Measurements from ENCODE around the gene CLPTM1L.
"Not testable (repeated sequence)": the region's sequence is repeated elsewhere in the genome, so short reads cannot be mapped to it uniquely, and the experiment has no call there.

Gene CLPTM1L

DNA sequence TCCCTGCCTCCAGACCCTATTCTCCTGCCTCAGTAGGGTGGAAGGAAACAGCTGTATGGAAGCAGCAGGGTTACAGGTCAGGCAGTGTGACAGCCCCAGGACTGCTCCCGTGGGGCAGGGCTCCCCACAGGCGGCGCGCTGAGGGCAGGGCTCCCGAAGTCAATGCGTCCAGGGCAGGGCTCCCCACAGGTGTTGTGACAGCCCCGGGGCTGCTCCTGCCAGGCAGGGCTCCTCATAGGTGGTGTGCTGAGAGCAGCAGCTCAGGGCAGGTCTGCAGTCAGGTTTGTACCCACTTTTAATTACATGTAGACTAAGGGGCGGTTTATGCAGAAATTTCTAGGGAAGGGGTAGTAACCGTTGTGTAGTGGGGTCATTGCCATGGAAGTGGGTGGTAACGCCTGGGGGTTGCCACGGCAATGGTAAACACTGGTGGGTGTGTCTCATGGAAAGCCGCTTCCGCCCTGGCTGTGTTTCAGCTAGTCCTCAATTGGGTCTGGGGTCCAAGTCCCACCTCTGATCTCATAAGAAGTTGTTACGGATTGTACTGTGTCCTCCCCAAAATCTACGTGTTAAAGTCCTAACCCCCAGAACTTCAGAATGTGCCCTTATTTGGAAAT, 33.4 kb downstream of the CLPTM1L start:
- no peak for DNase-seq

DNA sequence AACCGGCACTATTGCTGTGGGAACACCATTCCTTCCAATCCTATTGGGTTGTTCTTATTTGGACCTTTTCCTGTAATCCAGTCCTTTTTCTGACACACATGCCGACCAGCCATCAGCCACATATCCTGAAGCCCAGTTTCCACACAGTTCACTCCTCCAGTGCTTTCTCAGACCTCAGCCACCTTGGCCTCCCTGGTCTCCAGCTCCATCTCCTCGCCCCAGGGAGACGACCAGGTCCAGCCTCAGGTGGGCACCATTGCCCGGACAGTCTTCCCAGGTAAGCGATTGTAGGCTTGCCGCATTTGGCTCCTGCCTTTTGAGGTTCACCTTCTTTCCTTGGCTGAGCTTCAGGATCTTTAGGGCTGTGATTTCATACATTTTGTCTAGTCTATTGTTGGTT, 34.8 kb downstream of the CLPTM1L start:
- no peak for DNase-seq

DNA sequence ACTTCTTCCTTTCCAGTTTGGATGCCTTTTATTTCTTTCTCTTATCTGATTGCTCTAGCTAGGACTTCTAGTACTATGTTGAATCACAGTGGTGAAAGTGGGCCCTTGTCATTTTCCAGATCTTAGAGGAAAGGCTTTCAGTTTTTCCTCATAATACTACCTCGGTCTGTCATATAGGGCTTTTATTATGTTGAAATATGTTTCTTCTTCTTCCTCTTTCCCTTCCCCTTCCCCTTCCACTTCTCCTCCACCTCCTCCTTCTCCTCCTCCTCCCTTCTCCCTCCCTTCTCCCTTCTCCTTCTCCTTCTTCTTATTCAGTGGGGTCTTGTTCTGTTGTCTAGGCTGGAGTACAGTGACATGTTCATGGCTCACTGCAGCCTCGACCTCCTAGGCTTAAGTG, 40.9 kb downstream of the CLPTM1L start:
- DNase-seq = no peak

DNA sequence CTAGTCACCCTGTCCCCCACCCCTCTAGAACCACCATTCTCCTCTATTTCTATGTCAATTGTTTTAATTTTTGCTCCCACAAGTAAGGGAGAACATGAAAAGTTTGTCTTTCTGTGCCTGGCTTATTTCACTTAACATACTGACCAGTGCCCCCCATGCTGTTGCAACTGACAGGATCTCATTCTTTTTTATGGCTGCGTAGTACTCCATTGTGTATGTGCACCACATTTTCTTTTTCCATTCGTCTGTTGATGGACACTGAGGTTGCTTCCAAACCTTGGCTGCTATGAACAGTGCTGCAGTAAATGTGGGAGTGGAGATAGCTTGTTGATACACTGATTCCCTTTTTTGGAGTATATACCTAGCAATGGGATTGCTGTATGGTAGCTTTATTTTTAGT, 42.6 kb downstream of the CLPTM1L start:
- no peak for DNase-seq

DNA sequence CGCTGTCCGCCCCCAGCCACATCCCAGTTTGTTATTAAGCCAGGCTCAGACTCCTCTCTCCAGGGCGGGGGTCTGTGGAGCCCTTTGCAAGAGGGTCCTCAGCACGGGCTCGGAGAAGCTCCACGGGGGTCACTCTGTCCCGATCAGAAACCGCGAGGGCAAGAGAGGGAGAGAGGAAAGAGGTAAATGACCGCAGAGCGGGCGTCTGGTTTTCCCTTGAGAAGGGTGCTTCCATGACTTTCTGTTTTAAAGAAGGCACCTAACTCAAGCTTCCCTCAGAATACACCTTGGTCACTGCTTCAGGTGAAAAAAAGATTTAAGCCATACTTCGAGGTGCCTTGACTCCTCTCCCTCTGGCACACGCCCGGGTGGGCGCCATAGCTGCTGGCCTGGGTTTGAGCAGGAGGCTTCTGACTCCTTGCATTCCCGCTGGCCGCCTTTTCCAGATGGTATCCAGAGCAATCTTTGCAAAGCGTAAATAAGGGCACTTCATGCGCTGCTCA, 44.3 kb downstream of the CLPTM1L start:
- no peak for DNase-seq

DNA sequence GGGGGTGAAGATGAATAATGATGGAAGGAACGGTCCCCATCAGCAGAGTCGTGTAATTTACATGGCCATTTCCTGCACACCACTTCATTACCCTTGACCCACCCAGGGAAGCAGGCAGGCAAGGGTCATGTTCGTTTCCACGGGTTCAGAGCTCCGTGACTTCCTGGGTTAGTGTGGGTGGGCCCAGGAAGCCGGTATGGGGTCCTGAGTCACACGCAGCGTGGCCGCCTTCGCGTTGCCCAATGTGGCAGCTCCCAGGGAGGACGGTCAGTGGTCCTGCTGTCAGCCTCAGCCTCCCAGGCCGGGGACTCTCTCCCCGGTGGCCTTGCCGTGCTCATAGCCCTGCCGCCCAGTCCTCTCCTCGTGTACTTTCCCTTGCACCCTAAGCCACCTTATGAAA, 44.9 kb downstream of the CLPTM1L start:
- DNase-seq = no peak

DNA sequence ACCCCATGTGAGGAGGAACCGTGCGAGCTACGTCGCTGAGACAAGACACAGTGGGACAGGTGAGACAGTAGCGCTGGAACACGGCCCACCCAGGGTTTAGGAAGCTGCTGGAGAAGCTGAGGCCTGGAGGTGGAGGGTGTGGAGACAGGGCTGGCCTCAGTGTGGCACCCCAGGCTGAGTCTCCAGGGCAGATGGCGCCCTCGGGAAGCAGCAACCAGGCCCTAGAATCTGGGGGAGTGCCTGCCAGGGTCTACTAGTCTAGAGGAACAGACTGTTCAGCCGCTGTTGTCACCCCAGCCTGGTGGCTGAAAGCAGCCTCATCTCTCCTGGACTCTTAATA, 45.4 kb downstream of the CLPTM1L start:
- no peak for DNase-seq

DNA sequence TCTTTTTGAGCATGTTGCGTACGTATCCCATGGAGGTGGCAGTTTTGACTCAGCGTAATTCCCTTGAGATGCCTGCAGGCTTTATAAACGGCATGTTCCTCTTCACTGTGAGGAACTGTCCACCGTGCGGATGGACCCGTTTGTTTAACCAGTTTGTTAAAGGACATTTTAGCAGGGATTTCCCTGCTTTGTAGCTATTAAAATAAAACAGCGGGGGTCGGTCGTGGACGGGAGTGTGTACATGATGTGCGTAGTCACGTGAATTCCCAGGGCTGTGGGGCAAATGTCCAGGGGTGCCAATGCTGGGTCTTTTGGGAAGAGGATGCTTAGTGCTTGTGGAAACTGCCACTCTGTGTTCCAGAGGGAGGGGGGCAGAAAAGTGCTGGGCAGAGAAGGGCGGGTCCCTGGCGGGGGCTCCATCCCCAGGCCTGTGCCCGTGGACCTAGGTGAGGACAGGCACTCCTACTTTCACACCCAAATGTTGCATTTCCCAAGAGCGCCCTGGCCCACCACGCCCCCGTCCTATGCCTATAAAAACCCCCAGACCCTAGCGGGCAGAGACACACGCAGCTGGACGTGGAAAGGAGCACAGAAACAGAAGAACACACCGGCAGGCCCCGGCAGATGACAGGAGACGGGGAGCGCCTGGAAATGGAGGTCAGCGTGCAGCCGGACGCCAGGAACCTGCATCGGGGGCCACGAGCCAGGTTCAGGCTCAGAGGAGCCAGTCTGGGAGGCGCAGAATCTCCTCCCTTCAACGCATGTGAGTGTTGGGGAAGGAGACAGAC, 46.0 kb downstream of the CLPTM1L start:
- no peak for DNase-seq

DNA sequence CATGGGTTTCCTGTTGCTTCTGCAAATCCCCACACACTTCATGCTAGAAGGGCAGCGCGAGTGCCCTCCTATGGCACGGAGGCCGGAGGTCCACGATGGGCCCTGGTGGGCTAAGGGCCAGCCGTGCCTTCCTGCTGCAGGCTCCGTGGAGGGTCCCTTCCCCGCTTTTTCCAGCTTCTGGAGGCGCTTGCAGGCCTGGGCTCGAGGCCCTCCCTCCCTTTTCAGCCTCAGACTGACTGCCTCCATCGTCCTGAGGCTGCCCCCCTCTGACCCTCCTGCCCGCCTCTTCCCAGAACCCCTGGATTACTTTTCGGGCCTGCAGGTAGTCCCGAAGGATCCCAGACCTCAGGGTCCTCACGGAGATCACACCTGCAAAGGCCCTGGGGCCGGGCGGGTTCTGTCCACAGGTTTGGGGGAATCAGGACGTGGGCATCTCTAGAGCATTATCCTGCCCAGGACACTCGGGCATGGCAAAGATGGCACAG, 46.8 kb downstream of the CLPTM1L start:
- DNase-seq = no peak

DNA sequence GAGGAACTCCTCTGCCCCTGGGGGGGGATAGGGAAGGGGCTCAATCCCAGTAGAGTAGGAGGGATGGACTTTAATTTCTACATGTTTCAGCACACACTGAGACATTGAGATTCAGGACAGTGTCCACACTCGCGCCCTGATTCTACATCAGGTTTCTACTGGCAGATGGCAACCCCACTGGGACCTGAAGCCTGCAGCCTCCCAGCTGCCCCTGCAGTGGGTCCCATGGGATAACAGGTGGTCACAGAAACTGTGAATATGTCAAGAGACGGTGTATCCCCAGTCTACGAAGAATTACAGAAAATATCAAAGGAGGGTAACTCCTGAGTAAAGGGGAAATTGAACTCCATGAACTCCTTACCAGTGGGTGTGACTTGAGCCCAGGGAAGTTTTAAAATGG, 47.7 kb downstream of the CLPTM1L start:
- peak; percentile 41 for DNase-seq

DNA sequence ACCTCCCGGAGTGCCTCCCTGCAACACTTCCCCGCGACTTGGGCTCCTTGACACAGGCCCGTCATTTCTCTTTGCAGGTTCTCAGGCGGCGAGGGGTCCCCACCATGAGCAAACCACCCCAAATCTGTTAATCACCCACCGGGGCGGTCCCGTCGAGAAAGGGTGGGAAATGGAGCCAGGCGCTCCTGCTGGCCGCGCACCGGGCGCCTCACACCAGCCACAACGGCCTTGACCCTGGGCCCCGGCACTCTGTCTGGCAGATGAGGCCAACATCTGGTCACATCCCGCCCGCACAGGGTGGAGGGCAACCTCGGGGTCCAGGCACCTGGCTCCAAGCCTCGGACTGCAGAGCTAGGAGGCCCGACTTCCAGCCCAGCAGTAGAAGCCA, 49.3 kb downstream of the CLPTM1L start:
- DNase-seq = no peak

DNA sequence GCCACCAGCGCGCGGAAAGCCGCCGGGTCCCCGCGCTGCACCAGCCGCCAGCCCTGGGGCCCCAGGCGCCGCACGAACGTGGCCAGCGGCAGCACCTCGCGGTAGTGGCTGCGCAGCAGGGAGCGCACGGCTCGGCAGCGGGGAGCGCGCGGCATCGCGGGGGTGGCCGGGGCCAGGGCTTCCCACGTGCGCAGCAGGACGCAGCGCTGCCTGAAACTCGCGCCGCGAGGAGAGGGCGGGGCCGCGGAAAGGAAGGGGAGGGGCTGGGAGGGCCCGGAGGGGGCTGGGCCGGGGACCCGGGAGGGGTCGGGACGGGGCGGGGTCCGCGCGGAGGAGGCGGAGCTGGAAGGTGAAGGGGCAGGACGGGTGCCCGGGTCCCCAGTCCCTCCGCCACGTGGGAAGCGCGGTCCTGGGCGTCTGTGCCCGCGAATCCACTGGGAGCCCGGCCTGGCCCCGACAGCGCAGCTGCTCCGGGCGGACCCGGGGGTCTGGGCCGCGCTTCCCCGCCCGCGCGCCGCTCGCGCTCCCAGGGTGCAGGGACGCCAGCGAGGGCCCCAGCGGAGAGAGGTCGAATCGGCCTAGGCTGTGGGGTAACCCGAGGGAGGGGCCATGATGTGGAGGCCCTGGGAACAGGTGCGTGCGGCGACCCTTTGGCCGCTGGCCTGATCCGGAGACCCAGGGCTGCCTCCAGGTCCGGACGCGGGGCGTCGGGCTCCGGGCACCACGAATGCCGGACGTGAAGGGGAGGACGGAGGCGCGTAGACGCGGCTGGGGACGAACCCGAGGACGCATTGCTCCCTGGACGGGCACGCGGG, 49.9 kb downstream of the CLPTM1L start, which contains the start of gene TERT:
Gene TERT (minus strand): TSS at position 234 of the 815 bp plus-strand sequence. CDS start 79 bp downstream, at position 155.
- peak; percentile 90 for DNase-seq

DNA sequence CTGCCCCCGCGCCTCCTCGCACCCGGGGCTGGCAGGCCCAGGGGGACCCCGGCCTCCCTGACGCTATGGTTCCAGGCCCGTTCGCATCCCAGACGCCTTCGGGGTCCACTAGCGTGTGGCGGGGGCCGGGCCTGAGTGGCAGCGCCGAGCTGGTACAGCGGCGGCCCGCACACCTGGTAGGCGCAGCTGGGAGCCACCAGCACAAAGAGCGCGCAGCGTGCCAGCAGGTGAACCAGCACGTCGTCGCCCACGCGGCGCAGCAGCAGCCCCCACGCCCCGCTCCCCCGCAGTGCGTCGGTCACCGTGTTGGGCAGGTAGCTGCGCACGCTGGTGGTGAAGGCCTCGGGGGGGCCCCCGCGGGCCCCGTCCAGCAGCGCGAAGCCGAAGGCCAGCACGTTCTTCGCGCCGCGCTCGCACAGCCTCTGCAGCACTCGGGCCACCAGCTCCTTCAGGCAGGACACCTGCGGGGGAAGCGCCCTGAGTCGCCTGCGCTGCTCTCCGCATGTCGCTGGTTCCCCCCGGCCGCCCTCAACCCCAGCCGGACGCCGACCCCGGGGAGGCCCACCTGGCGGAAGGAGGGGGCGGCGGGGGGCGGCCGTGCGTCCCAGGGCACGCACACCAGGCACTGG, 50.6 kb downstream of the CLPTM1L start:
- DNase-seq = no peak

DNA sequence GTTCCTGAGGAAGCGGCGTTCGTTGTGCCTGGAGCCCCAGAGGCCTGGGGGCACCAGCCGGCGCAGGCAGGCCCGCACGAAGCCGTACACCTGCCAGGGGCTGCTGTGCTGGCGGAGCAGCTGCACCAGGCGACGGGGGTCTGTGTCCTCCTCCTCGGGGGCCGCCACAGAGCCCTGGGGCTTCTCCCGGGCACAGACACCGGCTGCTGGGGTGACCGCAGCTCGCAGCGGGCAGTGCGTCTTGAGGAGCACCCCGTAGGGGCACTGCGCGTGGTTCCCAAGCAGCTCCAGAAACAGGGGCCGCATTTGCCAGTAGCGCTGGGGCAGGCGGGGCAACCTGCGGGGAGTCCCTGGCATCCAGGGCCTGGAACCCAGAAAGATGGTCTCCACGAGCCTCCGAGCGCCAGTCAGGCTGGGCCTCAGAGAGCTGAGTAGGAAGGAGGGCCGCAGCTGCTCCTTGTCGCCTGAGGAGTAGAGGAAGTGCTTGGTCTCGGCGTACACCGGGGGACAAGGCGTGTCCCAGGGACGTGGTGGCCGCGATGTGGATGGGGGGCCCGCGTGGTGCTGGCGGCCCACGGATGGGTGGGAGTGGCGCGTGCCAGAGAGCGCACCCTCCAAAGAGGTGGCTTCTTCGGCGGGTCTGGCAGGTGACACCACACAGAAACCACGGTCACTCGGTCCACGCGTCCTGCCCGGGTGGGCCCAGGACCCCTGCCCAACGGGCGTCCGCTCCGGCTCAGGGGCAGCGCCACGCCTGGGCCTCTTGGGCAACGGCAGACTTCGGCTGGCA, 51.3 kb downstream of the CLPTM1L start:
- DNase-seq = peak; percentile 54

DNA sequence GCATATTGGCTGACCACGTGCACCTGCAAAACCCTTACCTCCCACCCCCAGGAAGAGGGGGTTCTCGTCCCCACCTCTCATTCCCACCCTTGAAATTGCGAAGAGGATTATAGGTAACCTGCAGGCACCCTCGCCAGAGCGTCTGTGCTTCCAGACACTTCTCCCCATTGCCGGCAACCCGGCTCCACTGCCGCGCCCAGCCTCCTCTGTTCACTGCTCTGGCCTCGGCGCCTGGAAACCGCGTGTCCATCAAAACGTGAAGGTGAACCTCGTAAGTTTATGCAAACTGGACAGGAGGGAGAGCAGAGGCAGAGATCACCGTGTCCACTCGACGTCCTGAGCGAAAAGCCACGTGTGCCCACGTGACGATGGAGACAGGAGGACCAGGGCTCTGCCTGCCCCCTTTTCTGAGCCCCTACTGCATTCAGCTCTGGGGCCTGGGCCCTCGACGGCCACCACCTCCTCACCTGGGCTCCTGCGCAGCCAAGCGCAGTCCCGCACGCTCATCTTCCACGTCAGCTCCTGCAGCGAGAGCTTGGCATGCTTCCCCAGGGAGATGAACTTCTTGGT, 52.0 kb downstream of the CLPTM1L start:
- DNase-seq = peak; percentile 51

DNA sequence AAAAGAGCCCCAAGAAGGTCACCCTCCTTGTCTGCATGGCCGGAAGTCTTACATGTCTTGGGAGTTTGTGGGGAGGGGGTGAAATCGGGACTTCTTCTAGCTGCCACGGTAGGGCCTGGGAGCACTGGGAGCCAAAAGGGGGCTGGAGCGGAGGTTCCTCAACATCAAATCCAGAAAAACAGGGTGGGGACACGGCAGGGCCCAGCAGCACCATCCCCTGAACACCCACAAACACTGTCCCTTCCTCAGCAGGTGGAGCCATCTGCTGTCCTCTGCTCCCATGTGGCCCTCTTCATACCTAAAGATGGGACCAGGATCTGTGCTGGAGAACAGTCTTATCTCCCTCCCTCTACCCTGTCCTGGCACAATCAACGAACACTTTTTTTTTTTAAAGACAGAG, 52.8 kb downstream of the CLPTM1L start:
- peak; percentile 50 for DNase-seq

DNA sequence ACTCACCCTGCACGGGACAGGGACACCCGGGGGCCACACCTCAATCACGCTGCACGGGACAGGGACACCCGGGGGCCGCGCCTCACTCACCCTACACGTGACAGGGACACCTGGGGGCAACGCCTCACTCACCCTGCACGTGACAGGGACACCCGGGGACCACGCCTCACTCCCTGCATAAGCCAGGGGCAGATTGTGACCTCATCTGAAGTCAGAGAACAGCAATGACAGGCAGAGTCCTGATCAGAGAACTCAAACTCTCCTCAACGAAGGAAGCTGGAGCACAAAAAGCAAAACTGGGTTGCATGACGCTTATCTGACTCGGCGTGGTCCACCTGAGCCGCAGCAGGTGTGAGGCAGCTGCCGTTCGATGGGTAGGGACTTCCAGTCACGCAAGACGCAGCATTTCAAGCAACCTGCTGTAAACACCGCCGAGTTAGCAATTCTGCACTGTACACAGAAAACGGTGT, 53.3 kb downstream of the CLPTM1L start:
- DNase-seq = peak; percentile 50

DNA sequence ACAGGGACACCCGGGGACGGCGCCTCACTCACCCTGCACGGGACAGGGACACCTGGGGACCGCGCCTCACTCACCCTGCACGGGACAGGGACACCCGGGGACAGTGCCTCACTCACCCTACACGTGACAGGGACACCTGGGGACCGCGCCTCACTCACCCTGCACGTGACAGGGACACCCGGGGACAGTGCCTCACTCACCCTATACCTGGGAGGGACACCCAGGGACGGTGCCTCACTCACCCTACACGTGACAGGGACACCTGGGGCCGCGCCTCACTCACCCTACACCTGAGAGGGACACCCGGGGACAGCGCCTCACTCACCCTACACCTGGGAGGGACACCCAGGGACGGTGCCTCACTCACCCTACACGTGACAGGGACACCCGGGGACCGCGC, 53.9 kb downstream of the CLPTM1L start:
- peak; percentile 21 for DNase-seq

DNA sequence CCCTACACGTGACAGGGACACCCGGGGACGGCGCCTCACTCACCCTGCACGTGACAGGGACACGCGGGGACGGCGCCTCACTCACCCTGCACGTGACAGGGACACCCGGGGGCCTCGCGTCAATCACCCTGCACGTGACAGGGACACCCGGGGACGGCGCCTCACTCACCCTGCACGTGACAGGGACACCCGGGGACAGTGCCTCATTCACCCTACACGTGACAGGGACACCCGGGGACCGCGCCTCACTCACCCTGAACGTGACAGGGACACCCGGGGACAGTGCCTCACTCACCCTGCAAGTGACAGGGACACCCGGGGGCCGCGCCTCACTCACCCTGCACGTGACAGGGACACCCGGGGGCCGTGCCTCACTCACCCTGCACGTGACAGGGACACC, 55.3 kb downstream of the CLPTM1L start:
- not testable (repeated sequence) for DNase-seq

DNA sequence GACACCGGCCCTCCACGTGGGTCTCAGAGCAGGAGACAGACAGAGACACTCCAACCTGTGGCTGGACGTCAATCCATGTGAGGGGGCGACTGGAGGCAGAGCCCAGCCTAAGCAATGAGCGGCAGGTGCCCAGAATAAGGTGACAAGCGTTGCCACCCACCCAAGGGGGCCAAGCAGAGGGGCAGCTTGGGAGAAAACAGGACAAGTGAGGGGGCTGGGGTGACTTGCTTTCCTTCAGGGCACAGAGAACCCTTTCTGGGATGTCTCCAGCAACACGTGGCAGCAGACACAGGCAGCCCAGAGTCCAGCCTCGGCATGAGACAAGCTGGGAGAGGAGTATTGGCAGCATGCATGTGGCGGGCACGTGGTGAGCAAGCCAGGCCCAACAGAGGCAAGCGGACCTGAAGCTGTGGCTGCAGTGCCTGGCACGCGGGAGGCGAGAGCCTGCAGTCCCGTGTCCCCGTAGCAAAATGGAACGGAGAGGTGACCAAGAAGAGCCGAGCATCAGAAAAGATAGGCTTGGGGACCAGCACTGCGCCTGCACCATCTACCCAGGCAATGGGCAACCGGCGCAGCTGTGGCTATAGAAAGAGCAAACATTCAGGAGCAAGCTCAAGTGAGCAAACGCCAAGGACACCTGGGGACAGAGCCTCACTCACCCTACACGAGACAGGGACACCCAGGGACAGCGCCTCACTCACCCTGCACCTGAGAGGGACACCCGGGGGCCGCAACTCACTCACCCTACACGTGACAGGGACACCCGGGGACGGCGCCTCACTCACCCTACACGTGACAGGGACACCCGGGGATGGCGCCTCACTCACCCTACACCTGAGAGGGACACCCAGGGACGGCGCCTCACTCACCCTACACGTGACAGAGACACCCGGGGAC, 56.2 kb downstream of the CLPTM1L start:
- peak; percentile 53 for DNase-seq

DNA sequence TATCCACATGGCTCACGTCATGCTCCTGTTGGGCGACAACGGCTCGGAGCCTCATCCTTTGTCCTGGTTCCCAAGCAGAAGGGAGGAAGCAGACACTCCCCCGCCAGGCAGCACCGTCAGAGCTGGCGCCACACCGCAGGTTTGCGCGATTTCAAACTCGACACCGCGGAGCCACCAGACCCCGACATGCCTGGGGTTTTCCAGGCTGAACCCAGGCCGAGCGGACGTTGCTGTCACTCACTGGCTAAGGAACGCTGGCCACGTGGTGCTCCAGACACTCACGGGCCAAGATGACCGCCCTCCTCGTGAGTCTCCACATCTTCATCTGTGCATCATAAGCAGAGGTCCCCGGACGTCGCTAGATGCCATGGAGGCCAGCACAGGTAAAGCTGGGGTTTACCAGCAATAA, 59.0 kb downstream of the CLPTM1L start:
- peak; percentile 26 for DNase-seq
